Measurements from ENCODE around the gene C13orf42. TPM values are rescaled to one million over a fixed set of nuclear protein-coding genes. Genes with fewer than 3 reads are reported as not detected.

The C13orf42 gene
- total RNA-seq, 2 experiments from 2014 or later = not detected

GRCh38 chr13:51136276-51136980 lies 25.4 kb upstream of the C13orf42 start:
- ChIA-PET POLR2A (no interaction called here), CTCF (interaction anchor here (0.7 kb wide), 1 partner anchor 150 kb away, joined by 5 read pairs; no protein-coding TSS in a partner anchor)
- H3K9me3 Mint-ChIP-seq = no peaks in the 10 kb centered on the region
- H3K27ac Mint-ChIP-seq = no peak overlapping the region
- TF ChIP-seq CTCF (IDR thresholded peaks at IDR 0.05) = no peak
- ATAC-seq = no peak
- no peaks in the 10 kb centered on the region for H3K4me1 Mint-ChIP-seq (ENCODE audit: low read depth)
- H3K27me3 Mint-ChIP-seq = no peaks in the 10 kb centered on the region
- H3K4me3 Mint-ChIP-seq = no peak overlapping the region
- intact Hi-C loops (cut with micrococcal nuclease) = no loop called here
- no peaks in the 10 kb centered on the region for H3K36me3 Mint-ChIP-seq (ENCODE audit: low read depth)
- no peak for DNase-seq

- no peak overlapping the region for H3K4me3 Mint-ChIP-seq
- POLR2A ChIA-PET = no interaction called here
- H3K27me3 Mint-ChIP-seq = no peaks in the 10 kb centered on the region
Observed at GRCh38 chr13:51134763-51135365, 23.8 kb upstream of the C13orf42 start.

GRCh38 chr13:51130348-51130747 lies 19.3 kb upstream of the C13orf42 start:
- CTCF ChIA-PET = no interaction called here
- intact Hi-C loops (cut with micrococcal nuclease) = no loop called here

More at GRCh38 chr13:51134763-51135365, 23.8 kb upstream of the C13orf42 start:
- CTCF ChIA-PET = no interaction called here
- Mint-ChIP-seq H3K27ac (no peak overlapping the region), H3K36me3 (ENCODE audit: low read depth) (no peaks in the 10 kb centered on the region), H3K4me1 (ENCODE audit: low read depth) (no peaks in the 10 kb centered on the region), H3K9me3 (peaks cover 1% of the 10 kb centered on the region)
- ATAC-seq = no peak
- no peak for TF ChIP-seq CTCF (IDR thresholded peaks at IDR 0.05)
- intact Hi-C loops (cut with micrococcal nuclease) = no loop called here
- DNase-seq = no peak

GRCh38 chr13:51125495-51126226 lies 14.6 kb upstream of the C13orf42 start:
- ATAC-seq (peak; percentile 72), DNase-seq (peak; percentile 67)
- ChIA-PET POLR2A (interaction anchor here (0.7 kb wide), 1 partner anchor 63 kb away, joined by 3 read pairs; no protein-coding TSS in a partner anchor), CTCF (interaction anchor here (0.6 to 8.0 kb wide), 42 partner anchors 8 to 702 kb away, joined by 3 to 168 read pairs (median 4); partner anchors contain the start of gene C13orf42)
- Mint-ChIP-seq H3K4me3 (no peak overlapping the region), H3K4me1 (ENCODE audit: low read depth) (peaks cover 14% of the 10 kb centered on the region), H3K9me3 (peaks cover 6% of the 10 kb centered on the region), H3K36me3 (ENCODE audit: low read depth) (no peaks in the 10 kb centered on the region), H3K27me3 (peaks cover 19% of the 10 kb centered on the region), H3K27ac (no peak overlapping the region)
- intact Hi-C loops (cut with micrococcal nuclease) = loop anchor here (1.0 kb wide), 1 partner anchor 161 kb away; no protein-coding TSS in a partner anchor
- TF ChIP-seq CTCF (IDR thresholded peaks at IDR 0.05) = peak; percentile 77

More at GRCh38 chr13:51130348-51130747, 19.3 kb upstream of the C13orf42 start:
- Mint-ChIP-seq H3K27ac (no peak overlapping the region), H3K4me1 (ENCODE audit: low read depth) (peaks cover 2% of the 10 kb centered on the region), H3K4me3 (no peak overlapping the region), H3K9me3 (peaks cover 7% of the 10 kb centered on the region), H3K27me3 (peaks cover 2% of the 10 kb centered on the region), H3K36me3 (ENCODE audit: low read depth) (no peaks in the 10 kb centered on the region)
- DNase-seq = no peak
- no peak for TF ChIP-seq CTCF (IDR thresholded peaks at IDR 0.05)
- POLR2A ChIA-PET = interaction anchor here (0.6 kb wide), 1 partner anchor 49 kb away, joined by 4 read pairs; no protein-coding TSS in a partner anchor
- ATAC-seq = no peak
